ENCODE results near the gene NOS1AP.

The NOS1AP gene

GRCh38 chr1:162303004-162303344 is 233.5 kb downstream of the NOS1AP start:
- peak; percentile 84 for DNase-seq

GRCh38 chr1:162304736-162305135 is 235.2 kb downstream of the NOS1AP start:
- DNase-seq, result no peak

- DNase-seq, result no peak
Observed at GRCh38 chr1:162305969-162306368, 236.5 kb downstream of the NOS1AP start.

- peak; percentile 25 for DNase-seq
Observed at GRCh38 chr1:162310337-162310736, 240.8 kb downstream of the NOS1AP start.

- no peak for DNase-seq
Observed at GRCh38 chr1:162314206-162314605, 244.7 kb downstream of the NOS1AP start.

- DNase-seq, result no peak
Observed at GRCh38 chr1:162315673-162316072, 246.2 kb downstream of the NOS1AP start.

GRCh38 chr1:162316187-162316586 is 246.7 kb downstream of the NOS1AP start:
- no peak for DNase-seq

- no peak for DNase-seq
Observed at GRCh38 chr1:162317621-162318020, 248.1 kb downstream of the NOS1AP start.

GRCh38 chr1:162319493-162320175 is 250.1 kb downstream of the NOS1AP start:
- peak; percentile 36 for DNase-seq

GRCh38 chr1:162321809-162322422 is 252.4 kb downstream of the NOS1AP start:
- DNase-seq, result no peak

GRCh38 chr1:162323023-162323422 is 253.5 kb downstream of the NOS1AP start:
- no peak for DNase-seq

- no peak for DNase-seq
Observed at GRCh38 chr1:162324396-162324795, 254.9 kb downstream of the NOS1AP start.

- no peak for DNase-seq
Observed at GRCh38 chr1:162326559-162326958, 257.1 kb downstream of the NOS1AP start.

GRCh38 chr1:162327144-162327787 is 257.8 kb downstream of the NOS1AP start:
- DNase-seq, result no peak

- DNase-seq, result no peak
Observed at GRCh38 chr1:162327788-162328165, 258.3 kb downstream of the NOS1AP start.

GRCh38 chr1:162328512-162328911 is 259.0 kb downstream of the NOS1AP start:
- DNase-seq, result no peak

- peak; percentile 7 for DNase-seq
Observed at GRCh38 chr1:162329826-162330225, 260.3 kb downstream of the NOS1AP start.

- no peak for DNase-seq
Observed at GRCh38 chr1:162333991-162334390, 264.5 kb downstream of the NOS1AP start.

- no peak for DNase-seq
Observed at GRCh38 chr1:162335126-162335525, 265.6 kb downstream of the NOS1AP start.

GRCh38 chr1:162336621-162337285 is 267.3 kb downstream of the NOS1AP start:
- DNase-seq, result no peak

GRCh38 chr1:162342452-162342983 is 273.0 kb downstream of the NOS1AP start:
- no peak for DNase-seq

- DNase-seq, result no peak
Observed at GRCh38 chr1:162343470-162343869, 274.0 kb downstream of the NOS1AP start.

GRCh38 chr1:162347281-162347680 is 277.8 kb downstream of the NOS1AP start:
- DNase-seq, result no peak
